GM10266 (cell line): ENCODE results near the gene IFT81.
"Not testable (repeated sequence)": the region's sequence is repeated elsewhere in the genome, so short reads cannot be mapped to it uniquely, and the experiment has no call there.

Source experiments
- DNase-seq: peaks from one replicate; pipeline ENCODE4 v3.0.0; 2012; ENCODE audit errors: extremely low spot score
- TF ChIP-seq, protein P1 (sequence below): IDR thresholded peaks from 2 replicates; pipeline ENCODE4 v1.5.1; 2012; ENCODE audit warnings: mild to moderate bottlenecking, low read depth; ENCODE audit not compliant: control insufficient read depth, insufficient read depth; ENCODE audit errors: missing control alignments

IFT81 gene, protein sequence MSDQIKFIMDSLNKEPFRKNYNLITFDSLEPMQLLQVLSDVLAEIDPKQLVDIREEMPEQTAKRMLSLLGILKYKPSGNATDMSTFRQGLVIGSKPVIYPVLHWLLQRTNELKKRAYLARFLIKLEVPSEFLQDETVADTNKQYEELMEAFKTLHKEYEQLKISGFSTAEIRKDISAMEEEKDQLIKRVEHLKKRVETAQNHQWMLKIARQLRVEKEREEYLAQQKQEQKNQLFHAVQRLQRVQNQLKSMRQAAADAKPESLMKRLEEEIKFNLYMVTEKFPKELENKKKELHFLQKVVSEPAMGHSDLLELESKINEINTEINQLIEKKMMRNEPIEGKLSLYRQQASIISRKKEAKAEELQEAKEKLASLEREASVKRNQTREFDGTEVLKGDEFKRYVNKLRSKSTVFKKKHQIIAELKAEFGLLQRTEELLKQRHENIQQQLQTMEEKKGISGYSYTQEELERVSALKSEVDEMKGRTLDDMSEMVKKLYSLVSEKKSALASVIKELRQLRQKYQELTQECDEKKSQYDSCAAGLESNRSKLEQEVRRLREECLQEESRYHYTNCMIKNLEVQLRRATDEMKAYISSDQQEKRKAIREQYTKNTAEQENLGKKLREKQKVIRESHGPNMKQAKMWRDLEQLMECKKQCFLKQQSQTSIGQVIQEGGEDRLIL

GRCh38 chr12:110124269-110124995 lies at the start of gene IFT81:
Gene IFT81, plus strand, starts transcription at chr12:110124357. Its CDS starts 3,024 bp downstream, at chr12:110127381.
- peak; percentile 98 for DNase-seq
- TF ChIP-seq, protein P1, sequence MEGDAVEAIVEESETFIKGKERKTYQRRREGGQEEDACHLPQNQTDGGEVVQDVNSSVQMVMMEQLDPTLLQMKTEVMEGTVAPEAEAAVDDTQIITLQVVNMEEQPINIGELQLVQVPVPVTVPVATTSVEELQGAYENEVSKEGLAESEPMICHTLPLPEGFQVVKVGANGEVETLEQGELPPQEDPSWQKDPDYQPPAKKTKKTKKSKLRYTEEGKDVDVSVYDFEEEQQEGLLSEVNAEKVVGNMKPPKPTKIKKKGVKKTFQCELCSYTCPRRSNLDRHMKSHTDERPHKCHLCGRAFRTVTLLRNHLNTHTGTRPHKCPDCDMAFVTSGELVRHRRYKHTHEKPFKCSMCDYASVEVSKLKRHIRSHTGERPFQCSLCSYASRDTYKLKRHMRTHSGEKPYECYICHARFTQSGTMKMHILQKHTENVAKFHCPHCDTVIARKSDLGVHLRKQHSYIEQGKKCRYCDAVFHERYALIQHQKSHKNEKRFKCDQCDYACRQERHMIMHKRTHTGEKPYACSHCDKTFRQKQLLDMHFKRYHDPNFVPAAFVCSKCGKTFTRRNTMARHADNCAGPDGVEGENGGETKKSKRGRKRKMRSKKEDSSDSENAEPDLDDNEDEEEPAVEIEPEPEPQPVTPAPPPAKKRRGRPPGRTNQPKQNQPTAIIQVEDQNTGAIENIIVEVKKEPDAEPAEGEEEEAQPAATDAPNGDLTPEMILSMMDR, result no peak

DNA sequence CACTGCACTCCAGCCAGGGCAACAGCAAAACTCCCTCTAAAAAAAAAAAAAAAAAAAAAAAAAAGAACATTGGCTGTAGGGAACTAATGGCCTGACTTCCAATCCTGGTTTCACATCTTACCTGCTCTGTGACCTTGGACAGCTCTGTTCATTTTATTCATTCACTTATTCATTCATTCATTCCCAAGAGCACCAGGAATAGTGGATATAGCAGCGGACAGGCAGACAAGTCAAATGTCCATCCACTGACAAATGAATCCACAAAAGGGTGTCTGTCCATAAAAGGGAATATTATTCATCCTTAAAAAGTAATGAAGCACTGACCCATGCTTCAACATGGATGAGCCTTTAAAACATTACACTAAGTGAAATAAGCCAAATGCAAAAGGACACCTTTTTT lies 48.3 kb upstream of the IFT81 start:
- DNase-seq, result no peak
- TF ChIP-seq, protein P1, result no peak

DNA sequence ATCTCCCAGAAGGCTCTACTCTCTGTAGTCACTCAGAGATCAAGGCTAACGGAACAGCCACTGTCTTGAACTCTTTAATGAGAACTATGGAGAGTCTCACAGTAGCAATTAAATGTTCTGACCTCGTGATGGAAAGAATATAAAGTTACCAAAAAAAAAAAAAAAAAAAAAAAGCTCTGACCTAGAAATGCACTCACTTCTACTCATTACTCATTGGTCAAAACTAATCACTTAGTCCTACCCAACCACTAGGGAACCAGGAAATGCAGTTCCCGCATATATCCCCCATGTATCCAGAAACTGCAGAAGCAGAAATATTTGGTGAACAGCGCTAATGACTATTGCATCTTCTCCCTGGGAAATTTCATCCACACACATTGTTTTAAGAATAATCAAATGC lies 46.4 kb upstream of the IFT81 start:
- DNase-seq, result no peak
- TF ChIP-seq, protein P1, result no peak

DNA sequence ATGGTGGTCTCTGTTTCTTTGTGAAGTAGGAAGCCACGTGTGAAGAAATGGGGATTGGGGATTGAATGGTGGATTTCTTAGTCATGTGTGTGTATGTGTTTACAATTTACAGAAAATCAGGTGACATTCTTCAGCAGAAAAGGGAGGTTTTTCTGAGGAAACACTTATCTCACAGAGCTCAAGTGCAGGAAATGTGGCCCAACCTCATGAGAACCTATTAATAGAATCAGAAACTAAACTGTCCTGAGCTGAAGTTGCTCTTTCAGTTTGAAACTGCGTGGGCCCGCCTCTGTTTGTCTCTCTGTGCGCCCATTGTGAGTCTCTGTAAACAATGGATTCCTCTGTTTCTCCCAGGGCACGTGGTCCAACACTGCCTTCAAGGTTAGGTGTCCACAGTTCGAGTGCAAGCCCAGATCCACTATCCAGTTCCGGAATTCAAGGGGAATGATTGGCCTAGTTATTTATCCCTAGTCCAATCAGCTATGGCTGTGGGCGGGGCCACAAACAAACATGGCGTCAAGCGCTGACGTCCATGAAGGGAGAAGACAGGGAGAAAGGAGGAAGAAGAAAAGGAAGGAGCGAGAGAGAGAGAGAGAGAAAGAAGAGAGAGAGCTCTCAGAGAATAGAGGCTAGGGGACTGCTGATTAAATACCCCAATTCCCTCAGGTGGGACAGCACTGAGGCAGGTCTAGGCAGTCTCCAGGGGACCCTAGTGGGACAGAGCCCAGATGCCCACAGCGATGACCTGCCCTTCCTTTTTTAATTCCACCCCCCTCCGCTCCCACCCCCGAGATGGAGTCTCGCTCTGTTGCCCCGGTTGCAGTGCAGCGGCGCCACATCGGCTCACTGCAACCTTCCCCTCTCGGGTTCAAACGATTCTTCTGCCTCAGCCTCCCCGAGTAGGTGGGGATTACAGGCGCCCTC lies 44.4 kb upstream of the IFT81 start:
- DNase-seq, result peak; percentile 74
- TF ChIP-seq, protein P1, result no peak

GRCh38 chr12:110080410-110080809 lies 43.7 kb upstream of the IFT81 start:
- TF ChIP-seq, protein P1, result no peak

DNA sequence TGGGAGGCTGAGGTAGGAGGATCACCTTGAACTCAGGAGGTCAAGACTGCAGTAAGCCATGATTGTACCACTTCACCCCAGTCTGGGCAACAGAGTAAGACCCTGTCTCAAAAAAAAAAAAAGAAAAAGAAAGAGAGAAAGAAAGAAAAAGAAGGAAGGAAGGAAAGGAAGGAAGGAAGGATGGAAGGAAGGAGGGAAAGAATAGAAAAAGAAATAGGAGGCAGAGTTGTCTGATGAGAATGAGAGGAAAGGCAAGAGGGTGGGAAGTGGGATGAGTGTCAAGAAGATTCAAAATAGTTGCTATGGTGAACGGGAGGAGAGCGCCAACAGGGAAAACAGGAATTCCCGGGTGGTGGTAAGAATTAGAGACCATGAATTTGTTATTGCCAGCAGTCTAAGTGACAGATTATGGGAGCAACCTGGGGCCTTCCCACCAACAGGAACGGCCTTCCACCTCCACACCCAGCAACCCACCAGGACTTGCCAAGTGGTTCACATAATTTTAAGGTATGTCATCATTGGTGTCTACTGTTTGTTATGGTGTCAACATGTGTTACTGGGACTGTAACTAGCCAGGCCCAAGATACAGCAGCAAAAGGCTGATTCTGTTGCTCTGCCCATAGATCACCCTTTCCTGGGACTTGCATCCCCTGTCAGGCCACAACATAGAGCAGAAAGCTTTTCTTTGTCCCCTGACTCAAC lies 39.7 kb upstream of the IFT81 start:
- no peak for DNase-seq
- TF ChIP-seq, protein P1, result no peak

More at GRCh38 chr12:110080410-110080809, 43.7 kb upstream of the IFT81 start:
- DNase-seq, result no peak

DNA sequence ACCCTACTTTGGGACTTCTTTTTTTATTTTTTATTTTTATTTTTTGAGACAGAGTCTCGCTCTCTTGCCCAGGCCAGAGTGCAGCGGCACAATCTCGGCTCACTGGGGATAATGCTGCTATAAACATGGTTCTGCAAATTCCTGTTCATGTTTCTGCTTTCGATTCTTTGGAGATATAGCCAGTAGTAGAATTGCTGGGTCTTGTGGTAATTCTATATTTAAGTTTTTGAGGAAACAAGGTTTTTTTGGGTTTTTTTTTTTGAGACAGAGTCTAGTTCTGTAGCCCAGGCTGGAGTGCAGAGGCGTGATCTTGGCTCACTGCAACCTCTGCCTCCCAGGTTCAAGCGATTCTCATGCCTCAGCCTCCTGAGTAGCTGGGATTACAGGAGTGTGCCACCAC lies 35.9 kb upstream of the IFT81 start:
- DNase-seq, result not testable (repeated sequence)
